GM18502 (cell line): ENCODE measurements around the gene IFNA17.
"Not testable (repeated sequence)": the region's sequence is repeated elsewhere in the genome, so short reads cannot be mapped to it uniquely, and the experiment has no call there.

Experiments
- ATAC-seq: cut with Tn5 transposase; IDR thresholded peaks from one replicate; pipeline ENCODE4 v1.9.1; 2021; ENCODE audit warnings: mild to moderate bottlenecking; ENCODE audit not compliant: unreplicated experiment, poor library complexity

IFNA17 gene

DNA sequence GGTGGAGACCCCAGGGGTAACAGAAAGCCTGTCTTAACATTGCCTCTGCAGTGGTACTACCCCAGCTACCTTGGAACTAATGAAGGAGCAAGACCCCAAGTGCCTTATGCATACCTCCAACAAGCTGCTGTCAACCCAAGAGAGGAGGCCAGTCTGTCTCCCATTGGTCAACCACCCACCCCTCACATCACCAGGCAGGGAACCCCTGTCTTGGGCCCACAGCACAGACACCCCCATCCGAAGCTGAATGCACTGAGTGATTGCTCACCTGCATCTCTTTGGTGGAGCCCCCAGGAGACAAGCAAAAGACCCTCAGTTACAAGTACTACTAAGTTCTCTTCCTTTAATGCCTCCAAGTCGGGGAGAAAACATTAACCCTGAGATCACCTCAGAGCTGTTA, 15.9 kb downstream of the IFNA17 start:
- not testable (repeated sequence) for ATAC-seq

- ATAC-seq, result not testable (repeated sequence)
Measured at GRCh38 chr9:21210782-21211181, 17.2 kb downstream of the IFNA17 start.

DNA sequence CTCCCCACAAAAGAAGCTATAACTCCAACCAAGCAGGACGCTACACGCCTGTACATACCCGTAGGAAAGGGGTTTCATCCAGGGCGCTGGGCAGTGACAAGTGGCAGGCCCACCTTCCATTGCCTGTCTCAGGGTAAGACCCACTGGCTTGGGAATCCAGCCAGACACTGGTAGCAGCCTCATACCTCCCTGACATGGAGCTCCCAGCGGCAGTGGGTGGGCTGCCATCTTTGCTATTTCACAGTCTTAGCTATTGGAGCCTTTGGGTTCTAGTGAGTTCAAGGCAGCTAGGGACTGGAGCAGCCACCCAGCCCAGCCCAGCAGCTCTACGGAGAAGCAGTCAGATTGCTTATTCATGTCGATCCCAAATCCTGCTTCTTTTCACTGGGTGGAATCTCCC, 17.7 kb downstream of the IFNA17 start:
- ATAC-seq, result no peak

DNA sequence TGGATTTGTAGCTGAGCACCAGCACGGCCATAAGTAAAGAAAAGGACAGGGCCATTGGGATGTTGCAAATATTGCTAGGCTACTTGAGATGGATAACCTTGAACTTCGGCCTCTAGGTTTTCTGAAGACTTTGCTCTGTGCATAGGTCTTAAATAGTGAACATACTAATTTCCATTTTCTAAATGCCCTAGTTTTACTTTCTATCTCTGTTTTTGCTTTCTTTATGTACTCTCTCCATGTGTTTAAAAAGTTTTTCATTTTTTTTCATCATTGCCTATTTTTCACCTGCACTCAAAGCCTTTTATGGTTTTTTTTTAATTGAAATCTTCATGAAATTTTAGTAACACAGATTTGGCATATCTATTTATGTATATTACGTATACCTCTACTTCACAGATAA, 21.0 kb downstream of the IFNA17 start, which contains the start of gene IFNA10:
IFNA10 (minus strand) TSS at position 101 of the 400 bp plus-strand sequence; CDS start at position 55, 46 bp downstream.
- not testable (repeated sequence) for ATAC-seq

- ATAC-seq, result no peak
Measured at GRCh38 chr9:21205204-21205603, 22.8 kb downstream of the IFNA17 start.

DNA sequence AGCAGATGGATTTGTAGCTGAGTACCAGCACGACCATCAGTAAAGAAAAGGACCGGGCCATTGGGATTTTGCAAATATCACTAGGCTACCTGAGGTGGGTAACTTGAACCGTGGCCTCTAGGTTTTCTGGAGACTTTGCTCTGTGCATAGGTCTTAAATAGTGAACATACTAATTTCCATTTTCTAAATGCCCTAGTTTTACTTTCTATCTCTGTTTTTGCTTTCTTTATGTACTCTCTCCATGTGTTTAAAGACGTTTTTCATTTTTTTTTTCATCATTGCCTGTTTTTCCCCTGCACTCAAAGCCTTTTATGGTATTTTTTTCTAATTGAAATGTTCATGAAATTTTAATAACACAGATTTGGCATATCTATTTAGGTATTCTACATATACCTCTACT, 25.9 kb downstream of the IFNA17 start, which contains the start of gene IFNA7:
IFNA7 (minus strand) TSS at position 101 of the 400 bp plus-strand sequence; CDS start at position 61, 40 bp downstream.
- not testable (repeated sequence) for ATAC-seq

- ATAC-seq, result peak; percentile 94
Measured at GRCh38 chr9:21194867-21195776, 32.9 kb downstream of the IFNA17 start.

- not testable (repeated sequence) for ATAC-seq
Measured at GRCh38 chr9:21187487-21187886, 40.5 kb downstream of the IFNA17 start, which contains the start of gene IFNA4. Gene IFNA4, minus strand, starts transcription at chr9:21187587. Its CDS starts 56 bp downstream, at chr9:21187531.

GRCh38 chr9:21182810-21183736, 44.9 kb downstream of the IFNA17 start:
- ATAC-seq, result peak; percentile 96
